Stimulated activated CD4-positive, alpha-beta T cell treated with anti-CD3 and anti-CD28 coated beads, Interleukin-12 subunit alpha, Interleukin-12 subunit beta, amount 100 ng/mL, for 48 hours (primary cell): ENCODE data around the gene MTUS2.
"Not testable (repeated sequence)": the region's sequence is repeated elsewhere in the genome, so short reads cannot be mapped to it uniquely, and the experiment has no call there.

Experiments used
- DNase-seq, 3 donors: peaks; one replicate each; pipeline ENCODE4 v3.0.0-alpha.2; 2020; ENCODE audit warnings: low read depth in 2 of 3, low spot score in 1 of 3

MTUS2 gene

DNA sequence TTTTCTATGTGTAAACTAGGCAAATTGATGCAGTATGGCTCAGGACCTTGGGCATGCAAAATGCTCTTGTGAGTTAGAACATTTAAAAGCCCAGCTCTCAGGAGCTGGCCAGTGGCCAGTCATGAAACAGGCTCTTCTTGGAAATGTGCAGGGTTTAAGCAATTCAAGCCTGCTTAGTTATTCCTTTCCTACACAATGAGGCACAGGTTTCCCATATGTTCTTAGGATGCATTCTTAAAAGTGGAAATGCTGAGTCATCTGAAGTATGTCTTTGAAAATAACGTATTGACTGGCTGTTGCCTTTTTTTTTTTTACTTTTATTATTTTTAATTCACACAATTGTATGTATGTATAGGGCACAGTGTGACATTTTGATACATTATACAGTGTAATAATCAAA, 474.7 kb downstream of the MTUS2 start:
- no peak for DNase-seq

DNA sequence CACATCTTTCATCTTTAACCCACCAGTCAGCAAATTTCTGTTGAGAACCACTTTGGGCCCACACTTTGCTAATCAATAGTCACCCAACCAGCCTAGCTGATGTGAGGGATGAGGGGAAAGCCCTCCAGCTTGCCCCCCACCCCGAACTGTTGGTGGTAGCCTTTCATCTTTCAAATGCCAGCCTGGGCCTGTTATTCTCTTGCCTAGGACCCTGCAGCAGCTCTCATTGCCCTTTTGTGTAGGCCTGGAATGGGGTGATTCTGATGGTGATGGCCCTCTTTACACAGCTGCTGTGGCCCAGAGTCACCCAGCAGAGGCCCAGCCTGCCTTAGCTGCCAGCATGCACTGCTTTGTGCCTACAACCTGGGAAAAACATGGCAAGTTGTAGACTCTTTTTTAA, 480.9 kb downstream of the MTUS2 start:
- no peak for DNase-seq

DNA sequence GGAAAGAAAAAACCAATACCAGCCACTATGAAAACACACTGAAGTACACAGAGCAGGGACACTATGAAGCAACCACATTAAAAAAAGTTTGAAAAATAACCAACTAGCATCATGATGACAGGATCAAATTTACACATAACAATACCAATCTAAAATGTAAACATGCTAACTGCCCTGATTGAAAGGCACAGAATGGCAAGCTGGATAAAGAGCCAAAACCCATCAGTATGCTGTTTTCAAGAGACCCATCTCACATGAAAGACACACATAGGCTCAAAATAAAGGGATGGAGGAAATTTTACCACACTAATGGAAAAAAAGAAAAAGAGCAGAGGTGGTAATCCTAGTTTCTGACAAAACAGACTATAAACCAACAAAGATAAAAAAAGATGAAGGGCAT, 484.0 kb downstream of the MTUS2 start:
- no peak for DNase-seq

DNA sequence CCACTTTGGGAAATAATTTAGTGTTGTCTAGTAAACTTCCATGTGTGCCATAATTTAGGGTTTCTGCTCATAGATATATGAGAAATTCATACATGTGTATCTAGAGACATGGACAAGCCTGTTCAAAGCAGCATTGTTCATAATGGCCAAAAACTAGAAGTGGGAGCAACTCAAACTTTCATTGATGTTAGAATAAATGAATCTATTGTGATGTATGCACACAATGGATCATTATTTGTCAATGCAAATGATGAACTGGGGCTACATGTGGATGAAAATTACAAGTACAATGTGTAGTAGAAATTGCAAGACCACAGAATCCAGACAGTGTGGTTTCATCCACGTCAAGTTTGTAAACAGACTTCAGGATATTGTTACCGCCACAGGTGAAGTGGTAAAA, 490.7 kb downstream of the MTUS2 start:
- no peak for DNase-seq

DNA sequence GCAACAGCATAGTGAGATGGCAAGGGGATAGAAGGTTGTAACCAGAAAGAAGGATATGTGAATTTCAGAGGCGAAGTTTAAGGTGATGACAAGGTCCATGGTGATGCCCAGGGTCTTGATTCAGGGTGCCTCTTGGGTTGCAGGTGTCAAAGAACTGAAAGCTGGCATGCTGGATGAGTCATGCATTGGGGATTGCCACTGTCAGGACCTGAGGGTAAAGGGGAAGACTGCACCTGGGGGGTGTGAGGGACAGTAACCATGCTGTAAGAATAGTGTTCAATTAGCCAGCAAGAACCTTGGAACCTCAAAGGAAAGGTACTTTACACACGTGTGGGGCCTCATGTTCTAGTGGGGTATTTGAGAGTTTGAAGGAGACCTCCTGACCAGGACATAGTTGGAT, 495.7 kb downstream of the MTUS2 start:
- DNase-seq = no peak

DNA sequence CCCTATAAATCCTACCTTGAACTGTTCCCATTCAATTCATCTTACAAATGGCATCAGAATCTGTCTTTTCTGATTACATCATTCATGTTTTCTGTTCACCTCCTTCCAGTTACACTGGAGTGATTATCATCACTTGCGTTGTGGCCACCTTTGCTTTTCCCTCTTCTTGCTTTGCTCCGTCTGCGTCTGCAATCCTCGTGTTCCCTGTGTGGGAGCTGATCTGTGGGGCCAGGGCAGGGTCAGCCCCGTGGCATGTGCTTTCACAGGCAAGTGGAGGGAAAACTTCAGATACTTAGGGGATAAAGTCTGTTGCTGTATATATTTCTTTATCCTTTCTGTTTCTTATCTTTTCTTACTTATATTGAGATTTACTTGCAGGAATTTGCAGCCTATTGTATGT, 497.7 kb downstream of the MTUS2 start:
- DNase-seq = no peak

DNA sequence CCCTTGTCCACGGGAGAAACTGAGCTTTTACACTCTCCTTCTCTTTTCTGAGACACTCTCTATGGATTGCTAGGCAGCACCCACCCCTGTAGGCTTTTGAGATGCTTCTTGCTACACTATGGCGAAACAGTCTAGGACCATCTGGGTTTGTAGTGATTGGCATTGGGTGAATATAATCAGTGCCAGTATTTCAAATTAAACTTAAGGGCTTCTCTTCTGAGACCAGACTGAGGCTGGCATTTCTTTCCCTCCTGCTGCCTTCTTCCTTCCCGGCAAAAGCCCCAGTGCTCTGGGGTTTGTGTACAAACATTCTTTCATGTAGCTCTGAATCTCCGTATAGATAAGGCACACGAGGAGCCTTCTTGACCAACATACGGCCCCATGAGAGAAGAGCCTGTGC, 498.6 kb downstream of the MTUS2 start:
- DNase-seq = no peak

DNA sequence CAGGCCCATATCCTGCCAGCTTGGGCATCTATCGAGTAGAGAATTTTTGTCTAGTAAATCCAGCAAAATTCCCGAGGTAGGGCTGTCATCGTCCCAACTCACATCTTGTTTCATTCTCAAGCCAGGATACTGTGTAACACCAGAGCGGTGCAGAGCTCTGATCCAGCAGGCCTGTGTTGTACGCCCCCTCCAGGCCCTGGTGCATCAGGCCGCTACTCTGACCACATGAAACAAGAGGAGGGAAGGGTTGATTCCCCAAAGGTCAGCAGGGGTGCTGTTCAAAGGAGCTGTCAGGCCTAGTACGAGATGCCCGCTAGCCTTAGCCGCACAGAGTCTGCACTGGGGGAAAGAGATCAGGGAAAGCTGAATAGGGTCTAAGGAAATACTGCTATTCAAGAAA, 499.3 kb downstream of the MTUS2 start:
- DNase-seq = no peak

DNA sequence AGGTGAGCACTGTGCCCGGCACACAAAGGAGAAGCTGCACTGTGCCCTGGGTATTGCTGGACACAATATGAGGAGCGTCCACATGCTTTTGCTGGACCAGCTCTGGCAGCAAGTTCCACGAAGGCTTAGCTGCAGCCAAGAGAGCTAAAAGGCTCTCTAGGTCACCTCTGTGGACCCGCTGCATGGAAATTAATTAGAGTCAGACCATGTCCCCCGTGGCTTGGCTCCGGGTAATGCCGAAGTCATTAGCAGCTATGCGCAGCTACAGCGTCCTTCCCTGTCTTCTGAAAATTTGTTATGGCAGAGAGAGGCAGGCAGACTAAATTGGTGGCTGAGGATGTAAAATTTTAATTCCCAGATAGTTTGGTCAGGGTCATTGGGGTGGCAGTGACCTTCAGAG, 503.8 kb downstream of the MTUS2 start:
- DNase-seq = no peak

DNA sequence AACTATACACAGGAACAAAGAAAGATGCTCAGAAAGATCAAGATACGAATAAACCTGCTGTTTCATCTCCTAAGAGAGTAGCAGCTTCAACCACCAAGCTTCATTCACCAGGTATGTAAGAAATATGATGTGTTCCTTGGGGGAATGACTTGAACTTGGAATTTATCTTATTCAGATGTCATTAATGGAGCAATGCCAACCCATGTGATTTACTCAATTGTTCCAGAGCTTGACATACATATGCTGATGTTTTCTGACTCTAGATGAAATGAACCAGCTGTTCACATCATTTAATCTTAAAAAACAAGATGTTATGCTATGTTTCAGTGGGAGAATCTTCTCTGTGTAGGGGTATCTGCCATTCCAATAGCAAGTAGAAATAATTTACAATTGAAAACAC, 504.5 kb downstream of the MTUS2 start:
- DNase-seq = no peak

DNA sequence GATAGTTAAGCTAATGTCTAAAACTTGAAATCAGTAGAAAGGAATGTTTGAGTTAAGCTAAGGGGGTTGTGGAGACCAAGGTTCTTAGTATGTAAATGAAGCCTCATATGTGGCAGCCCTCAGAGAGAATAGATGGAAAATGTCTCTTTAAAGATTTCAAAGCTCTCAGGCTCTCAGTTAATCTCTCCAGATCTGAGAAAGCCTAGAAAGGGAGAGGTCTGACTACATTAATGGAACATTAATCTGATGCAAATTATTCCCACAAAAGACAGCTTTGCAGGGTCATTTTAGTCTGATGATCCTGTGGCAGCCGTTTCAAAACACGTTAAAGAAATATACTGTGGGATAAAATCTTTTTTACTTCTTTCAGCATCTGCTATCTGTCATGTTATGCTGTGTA, 508.4 kb downstream of the MTUS2 start:
- DNase-seq = no peak

DNA sequence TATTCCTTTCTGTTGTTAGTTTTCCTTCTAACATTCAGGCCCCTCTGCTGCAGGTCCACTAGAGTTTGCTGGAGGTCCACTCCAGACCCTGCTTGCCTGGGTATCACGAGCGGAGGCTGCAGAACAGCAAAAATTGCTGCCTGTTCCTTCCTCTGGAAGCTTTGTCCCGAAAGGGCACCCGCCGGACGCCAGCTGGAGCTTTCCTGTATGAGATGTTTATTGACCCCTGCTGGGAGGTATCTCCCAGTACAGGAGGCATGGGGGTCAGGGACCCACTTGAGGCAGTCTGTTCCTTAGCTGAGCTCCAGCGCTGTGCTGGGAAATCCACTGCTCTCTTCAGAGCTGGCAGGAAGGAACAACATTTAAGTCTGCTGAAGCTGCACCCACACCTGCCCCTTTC, 516.2 kb downstream of the MTUS2 start:
- no peak for DNase-seq

DNA sequence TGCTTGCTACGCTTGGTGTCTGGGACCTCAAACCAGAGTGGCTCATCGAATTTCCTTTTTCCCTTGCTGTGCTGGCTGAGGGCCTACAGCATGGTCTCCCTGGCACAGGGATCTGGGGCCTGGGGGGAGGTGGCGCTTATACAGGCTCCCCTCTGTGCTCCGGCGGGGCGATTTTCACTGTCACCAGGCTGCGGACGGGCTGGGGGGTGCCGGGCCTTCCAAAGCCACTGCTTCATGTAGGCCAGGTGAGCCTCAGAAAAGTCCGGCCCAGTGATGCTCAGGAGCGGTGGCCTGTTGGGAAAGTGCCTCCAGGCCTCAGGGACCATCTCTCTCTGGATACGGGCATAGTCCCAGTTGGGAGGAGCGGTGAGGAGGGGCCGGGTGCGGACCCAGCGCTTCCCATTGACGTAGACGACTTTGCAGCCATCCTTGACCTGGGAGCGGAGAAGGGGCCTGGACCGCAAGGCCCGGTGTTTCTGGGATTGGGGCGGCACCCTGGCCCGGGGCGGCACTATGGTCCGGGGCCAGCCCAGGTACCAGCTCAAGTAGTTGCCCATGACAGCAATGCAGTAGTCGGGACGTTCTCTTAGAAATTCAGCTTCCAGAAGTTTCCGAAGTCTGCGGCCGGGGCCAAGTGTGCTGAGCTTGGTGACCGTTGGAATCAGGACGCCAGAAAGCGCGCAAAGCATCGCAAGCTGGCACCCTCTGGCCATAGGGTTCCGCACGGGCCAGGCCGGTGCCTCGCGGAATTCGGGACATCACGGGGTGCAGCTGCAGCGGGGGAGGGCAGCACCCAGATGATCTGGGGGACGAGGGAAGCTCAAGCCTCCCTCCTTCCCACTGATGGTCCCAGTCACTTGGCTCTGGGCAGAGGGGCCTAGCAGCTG, 519.5 kb downstream of the MTUS2 start:
- no peak for DNase-seq

DNA sequence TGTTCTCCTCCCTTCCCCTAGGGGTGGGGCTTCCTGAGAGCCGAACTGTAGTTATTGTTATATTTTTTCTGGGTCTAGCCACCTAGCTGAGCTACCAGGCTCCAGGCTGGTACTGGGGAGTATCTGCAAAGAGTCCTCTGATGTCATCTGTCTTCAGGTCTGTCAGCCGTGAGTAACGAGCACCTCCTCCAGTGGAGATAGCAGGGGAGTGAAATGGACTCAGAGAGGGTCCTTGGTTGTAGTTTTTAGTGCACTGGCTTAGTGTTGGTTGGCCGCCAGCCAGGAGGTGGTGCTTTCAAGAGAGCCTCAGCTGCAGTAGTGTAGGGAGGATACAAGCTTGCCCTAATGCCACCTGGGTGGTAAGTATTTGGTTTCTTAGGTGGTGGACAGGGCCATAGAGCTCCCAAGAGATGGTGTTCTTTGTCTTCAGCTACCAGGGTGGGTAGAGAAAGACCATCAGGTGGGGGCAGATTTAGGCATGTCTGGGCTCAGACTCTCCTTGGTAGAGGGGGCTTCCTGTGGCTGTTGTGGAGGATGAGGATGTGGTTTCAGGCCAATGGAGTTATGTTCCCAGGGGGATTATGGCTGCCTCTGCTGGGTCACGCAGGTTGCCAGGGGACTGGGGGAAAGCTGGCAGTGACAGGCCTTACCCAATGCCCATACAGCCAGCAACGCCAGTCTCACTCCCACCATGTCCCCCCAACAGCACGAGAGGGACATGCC, 525.9 kb downstream of the MTUS2 start:
- DNase-seq = not testable (repeated sequence)

DNA sequence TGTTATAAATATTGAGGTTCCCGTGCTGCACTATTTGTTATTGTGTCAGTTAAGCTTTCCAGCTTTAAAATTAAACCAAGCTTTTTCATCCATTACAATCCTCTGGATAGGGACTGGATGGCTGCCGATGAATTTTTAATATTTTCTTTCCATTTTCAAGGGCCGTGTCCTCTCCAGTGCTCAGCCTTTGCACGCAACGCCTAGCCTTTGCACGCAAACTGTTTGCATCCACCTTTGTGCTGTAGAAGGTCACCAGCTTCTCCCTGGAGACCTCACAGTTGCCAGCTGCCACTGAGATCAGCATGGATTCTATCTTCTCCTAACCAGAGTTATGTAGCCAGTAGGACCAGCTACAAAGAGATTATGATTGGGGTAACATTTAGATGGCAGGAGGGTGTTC, 534.9 kb downstream of the MTUS2 start:
- DNase-seq = no peak

DNA sequence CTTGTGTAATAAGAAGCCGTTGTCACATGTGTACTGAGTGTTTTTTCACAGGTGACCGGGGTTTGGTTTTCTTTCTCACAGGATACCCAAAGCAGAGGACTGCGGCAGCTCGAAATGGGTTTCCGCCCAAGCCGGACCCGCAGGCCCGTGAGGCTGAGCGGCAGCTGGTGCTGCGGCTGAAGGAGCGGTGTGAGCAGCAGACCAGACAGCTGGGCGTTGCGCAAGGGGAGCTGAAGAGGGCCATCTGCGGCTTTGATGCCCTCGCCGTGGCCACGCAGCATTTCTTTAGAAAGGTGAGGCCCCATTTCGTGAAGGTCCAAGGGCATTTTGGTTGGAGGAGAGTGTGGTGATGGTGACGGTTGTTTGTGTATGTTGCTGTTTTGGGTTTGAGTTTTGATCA, 539.0 kb downstream of the MTUS2 start:
- DNase-seq = no peak

DNA sequence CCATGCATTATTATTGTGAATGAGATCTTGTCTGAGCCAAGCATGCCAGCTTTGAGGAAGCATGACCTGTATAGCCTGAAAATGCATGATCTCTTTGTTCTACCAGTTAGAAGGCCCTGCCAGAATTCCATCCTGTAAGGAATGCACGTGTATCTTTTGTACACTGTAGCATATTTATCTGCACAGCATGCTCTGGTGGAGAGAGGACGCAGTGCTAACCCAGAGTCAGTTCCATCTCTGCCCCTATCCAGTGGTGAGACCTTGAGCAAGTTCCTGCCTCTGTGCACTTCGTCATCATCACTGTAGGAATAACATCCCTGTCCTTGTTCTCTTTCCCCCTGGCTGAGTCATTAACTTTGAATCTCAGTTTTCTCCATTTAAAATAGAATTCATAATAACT, 541.6 kb downstream of the MTUS2 start:
- no peak for DNase-seq

DNA sequence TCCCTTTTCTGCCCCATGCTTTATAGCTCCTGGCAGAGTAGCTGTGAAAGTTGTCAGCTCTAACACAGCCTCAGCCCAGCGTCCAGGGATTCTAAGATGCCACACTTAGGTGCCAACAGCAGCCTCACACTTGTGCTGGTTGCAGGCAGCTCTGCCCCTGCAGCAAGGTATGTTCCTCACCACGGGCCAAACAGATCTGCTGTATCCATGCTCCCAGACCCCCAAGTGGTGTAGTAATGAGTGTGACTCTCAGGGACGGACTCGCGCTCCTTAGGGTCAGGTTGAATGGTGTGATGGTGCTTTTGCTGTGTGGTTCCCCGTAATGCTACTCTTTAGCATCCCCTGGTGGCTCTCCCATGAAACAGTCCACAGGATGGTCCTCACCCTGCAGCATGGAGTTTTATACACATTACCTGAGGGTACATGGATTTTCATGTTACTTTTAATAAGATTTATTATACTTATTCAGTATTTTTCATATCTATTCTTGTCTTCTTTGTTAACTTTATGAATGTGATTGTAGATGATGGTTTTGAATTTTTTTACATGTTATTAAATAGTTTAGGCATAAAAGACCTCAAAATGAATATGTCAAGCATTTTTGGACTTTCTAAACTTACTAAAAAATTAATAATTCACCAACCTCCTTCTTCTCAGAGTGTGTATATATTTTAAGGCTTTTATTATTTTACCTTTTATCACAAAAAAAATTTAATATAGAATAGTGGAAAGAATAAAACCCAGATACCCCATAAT, 542.9 kb downstream of the MTUS2 start:
- peak; percentile 1 to 44 (median 16) for DNase-seq

DNA sequence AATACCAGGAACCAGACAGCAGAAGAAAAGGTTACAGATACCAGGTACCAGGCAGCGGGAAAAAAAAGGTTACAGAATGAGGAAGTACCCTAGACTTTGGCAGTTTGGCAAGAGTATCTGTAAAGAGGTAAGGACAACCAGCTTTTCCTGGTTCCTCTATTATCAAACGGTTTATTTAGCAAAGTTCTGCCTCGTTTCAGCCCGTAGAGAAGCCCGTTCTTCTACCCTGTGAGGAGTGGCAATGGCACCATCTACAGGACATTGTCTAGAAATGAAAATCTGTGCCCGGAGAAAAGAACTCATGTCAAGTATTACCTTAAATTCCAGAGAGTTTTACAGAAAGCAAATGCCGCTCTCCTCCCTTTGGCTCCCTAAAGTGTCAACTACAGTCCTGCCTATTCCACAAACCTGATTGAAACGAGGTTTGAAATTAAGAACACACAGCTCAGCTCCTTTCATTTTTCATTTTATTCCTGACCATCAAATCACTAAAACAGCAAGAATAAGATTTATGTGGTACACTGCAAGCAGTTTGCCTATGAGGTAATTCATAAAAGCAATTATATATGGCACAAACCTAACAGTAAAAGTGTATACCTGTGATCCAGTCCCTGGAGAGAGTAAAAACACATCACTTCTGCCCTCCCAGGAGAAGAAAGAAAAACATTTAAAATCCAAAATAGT, 549.1 kb downstream of the MTUS2 start:
- DNase-seq = no peak

DNA sequence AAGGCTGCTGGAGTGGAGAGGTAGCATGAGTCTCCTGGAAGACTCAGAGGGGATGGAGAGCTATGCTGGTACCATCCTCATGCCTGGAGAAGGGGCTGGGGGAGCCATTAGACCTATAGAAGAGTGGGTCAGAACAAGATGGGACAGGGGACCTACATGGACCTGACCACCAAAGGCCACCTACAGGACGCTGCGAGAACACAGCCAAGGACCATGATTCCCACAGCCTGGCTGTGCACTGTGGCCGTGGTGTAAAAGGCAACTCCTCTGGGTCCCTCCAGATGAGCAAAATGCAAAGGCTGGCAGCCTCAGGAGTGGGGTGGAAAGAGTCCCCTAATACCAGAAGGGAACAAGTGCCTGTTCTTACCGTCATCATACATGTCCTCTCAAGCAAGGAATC, 559.1 kb downstream of the MTUS2 start:
- DNase-seq = no peak

DNA sequence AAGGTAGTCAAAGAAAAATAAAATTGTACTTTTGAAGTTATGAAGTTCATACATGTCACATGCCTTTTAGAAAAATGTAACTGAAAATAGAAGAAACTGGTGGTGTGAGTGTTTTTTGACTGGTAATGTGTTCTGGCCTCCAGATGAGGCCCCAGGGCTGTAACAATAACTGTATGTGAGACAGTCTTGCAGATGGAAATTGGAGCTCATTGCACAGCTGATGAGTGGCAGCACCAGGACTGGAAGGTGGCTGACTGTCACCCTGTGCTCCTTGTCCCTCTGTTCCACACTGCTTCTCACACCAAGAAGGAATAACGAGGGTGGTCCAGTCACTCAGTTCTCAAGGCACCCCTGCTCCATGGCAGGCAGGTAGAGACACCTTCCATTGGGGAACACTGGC, 559.7 kb downstream of the MTUS2 start:
- DNase-seq = no peak
